SK-N-SH (cell line): ENCODE results near the gene GPR25. TPM values are rescaled to one million over a fixed set of nuclear protein-coding genes. Genes with fewer than 3 reads are reported as not detected.

Experiments used
- CTCF ChIA-PET: fragments of 300-600, 350-600 bp; formaldehyde crosslinking; extraction: SDS; loops from one replicate; lab custom pipeline; 2021; lab: Yijun Ruan, JAX
- POLR2A ChIA-PET: fragments of 350-600 bp; sonication (Branson Sonifier 250); formaldehyde crosslinking; extraction: SDS; loops from one replicate; lab custom pipeline; 2020; ENCODE audit warnings: antibody characterized with exemption, inconsistent platforms; lab: Yijun Ruan, JAX
- DNase-seq: peaks from one replicate; pipeline ENCODE4 v3.0.0; 2012
- H2AFZ ChIP-seq: fragments of 200-600 bp; sonication (generic); 2 replicates; pipeline ENCODE4 v1.8.1; 2016; ENCODE audit warnings: antibody characterized with exemption, mild to moderate bottlenecking, low read depth
- H3F3A ChIP-seq: fragments of 200-600 bp; sonication (generic); replicated peaks from 2 replicates; pipeline ENCODE3; 2016; ENCODE audit warnings: antibody characterized with exemption, mild to moderate bottlenecking; ENCODE audit not compliant: insufficient read depth
- H3K27ac ChIP-seq, 2 experiments: fragments of 200-500 bp in 1 of 2; fragments of 200-600 bp in 1 of 2; sonication (Bioruptor generic) in 1 of 2; sonication (generic), shearing (Covaris generic) in 1 of 2; 2 replicates each; pipeline versions ENCODE4 v1.5.1 to v1.6.1; 2014 to 2016; ENCODE audit warnings: low read depth in 2 of 2, inconsistent platforms in 1 of 2, low read length in 1 of 2, mild to moderate bottlenecking in 1 of 2, mixed read lengths in 1 of 2
- H3K27me3 ChIP-seq: fragments of 200-600 bp; sonication (generic), shearing (Covaris generic); 2 replicates; pipeline ENCODE4 v1.6.1; 2016; ENCODE audit warnings: mixed run types; ENCODE audit not compliant: insufficient read depth
- H3K36me3 ChIP-seq, 2 experiments: fragments of 200-500 bp in 1 of 2; fragments of 200-600 bp in 1 of 2; sonication (Bioruptor generic) in 1 of 2; sonication (generic) in 1 of 2; replicated peaks in 1 of 2; 2 replicates each; pipeline versions ENCODE3 to v1.5.1; 2014 to 2016; ENCODE audit warnings: low read length in 1 of 2, mild to moderate bottlenecking in 1 of 2; ENCODE audit not compliant: insufficient read depth in 2 of 2, control insufficient read depth in 1 of 2
- H3K4me1 ChIP-seq, 2 experiments: fragments of 200-500 bp in 1 of 2; fragments of 200-600 bp in 1 of 2; sonication (Bioruptor generic) in 1 of 2; sonication (generic), shearing (Covaris generic) in 1 of 2; 2 replicates each; pipeline versions ENCODE4 v1.5.1 to v1.6.1; 2014 to 2016; ENCODE audit warnings: low read depth in 1 of 2, low read length in 1 of 2, mixed run types in 1 of 2; ENCODE audit not compliant: insufficient read depth in 2 of 2, control insufficient read depth in 1 of 2
- H3K4me2 ChIP-seq: fragments of 200-600 bp; sonication (generic), shearing (Covaris generic); 2 replicates; pipeline ENCODE4 v1.6.1; 2017; ENCODE audit warnings: mixed run types
- H3K4me3 ChIP-seq, 2 experiments: fragments of 200-500 bp in 1 of 2; fragments of 200-600 bp in 1 of 2; sonication (Bioruptor generic) in 1 of 2; sonication (generic), shearing (Covaris generic) in 1 of 2; 2 replicates each; pipeline versions ENCODE4 v1.5.1 to v1.8.1; 2014 to 2016; ENCODE audit warnings: low read depth in 2 of 2, inconsistent platforms in 1 of 2, low read length in 1 of 2, mild to moderate bottlenecking in 1 of 2, mixed read lengths in 1 of 2, moderate library complexity in 1 of 2
- H3K79me2 ChIP-seq: fragments of 200-600 bp; sonication (generic); 2 replicates; pipeline ENCODE4 v1.8.1; 2017; ENCODE audit warnings: mild to moderate bottlenecking; ENCODE audit not compliant: insufficient read depth
- H3K9ac ChIP-seq: fragments of 200-600 bp; sonication (generic); 2 replicates; pipeline ENCODE4 v1.6.1; 2017; ENCODE audit warnings: mixed run types
- H3K9me2 ChIP-seq: fragments of 200-600 bp; sonication (generic); 2 replicates; pipeline ENCODE4 v1.6.1; 2017; ENCODE audit warnings: mixed run types
- H3K9me3 ChIP-seq: fragments of 200-600 bp; sonication (generic); 2 replicates; pipeline ENCODE4 v1.6.1; 2017; ENCODE audit warnings: mixed run types, mild to moderate bottlenecking, moderate library complexity
- H4K20me1 ChIP-seq: fragments of 200-600 bp; sonication (generic); 2 replicates; pipeline ENCODE4 v1.6.1; 2017; ENCODE audit warnings: mild to moderate bottlenecking, mixed run types; ENCODE audit not compliant: insufficient read depth
- ELF1 ChIP-seq: IDR thresholded peaks from 2 replicates; pipeline ENCODE4 v1.4.0; 2012
- EZH2phosphoT487 ChIP-seq: fragments of 200-600 bp; sonication (generic); IDR thresholded peaks from 2 replicates; pipeline ENCODE4 v1.6.1; 2017; ENCODE audit warnings: low read depth, mixed run types, mild to moderate bottlenecking, antibody characterized with exemption, moderate library complexity, borderline replicate concordance
- FOSL2 ChIP-seq: IDR thresholded peaks from 2 replicates; pipeline ENCODE4 v1.4.0; 2012; ENCODE audit warnings: low read depth, mild to moderate bottlenecking, moderate library complexity, borderline replicate concordance
- GABPA ChIP-seq: IDR thresholded peaks from 2 replicates; pipeline ENCODE4 v1.4.0; 2012; ENCODE audit warnings: low read depth, mild to moderate bottlenecking
- MXI1 ChIP-seq: IDR thresholded peaks from 2 replicates; pipeline ENCODE4 v1.6.1; 2012; ENCODE audit warnings: mild to moderate bottlenecking, low read depth, low read length, improper control_type of control experiment
- POLR2AphosphoS5 ChIP-seq: IDR thresholded peaks from 2 replicates; pipeline ENCODE4 v1.6.1; 2012; ENCODE audit warnings: low read depth, low read length
- RFX5 ChIP-seq: IDR thresholded peaks from 2 replicates; pipeline ENCODE4 v1.6.1; 2012; ENCODE audit warnings: mild to moderate bottlenecking, improper control_type of control experiment, low read length
- SIN3A ChIP-seq: IDR thresholded peaks from 2 replicates; pipeline ENCODE4 v1.6.1; 2012; ENCODE audit warnings: low read depth, mild to moderate bottlenecking, low read length, moderate library complexity, borderline replicate concordance
- TAF1 ChIP-seq: IDR thresholded peaks from 2 replicates; pipeline ENCODE4 v1.6.1; 2012; ENCODE audit warnings: low read depth, mild to moderate bottlenecking, low read length, moderate library complexity, borderline replicate concordance
- TEAD4 ChIP-seq: IDR thresholded peaks from 2 replicates; pipeline ENCODE4 v1.4.0; 2012; ENCODE audit warnings: mild to moderate bottlenecking, borderline replicate concordance; ENCODE audit not compliant: insufficient read depth
- WGBS: methylation state at CpG from one replicate; pipeline ENCODE4 v1.1.6; 2017; ENCODE audit warnings: low lambda C conversion rate; 5-methylcytosine and 5-hydroxymethylcytosine counted together
- polyA plus RNA-seq, 3 experiments: library from polyadenylated mRNA; depleted of rRNA; stranded (reverse); fragments of >200 nt; gene quantifications; 2 replicates each; pipeline ENCODE4 v1.2.3, GENCODE V29; 2012
- TF ChIP-seq, protein P1 (sequence below): IDR thresholded peaks from 2 replicates; pipeline ENCODE4 v1.6.1; 2012; ENCODE audit warnings: mild to moderate bottlenecking, low read depth, low read length, moderate library complexity
- TF ChIP-seq, protein P2 (sequence below): IDR thresholded peaks from 2 replicates; pipeline ENCODE4; 2012
- TF ChIP-seq, protein P3 (sequence below): IDR thresholded peaks from 2 replicates; pipeline ENCODE4 v1.4.0; 2012; ENCODE audit warnings: low read depth, borderline replicate concordance
- TF ChIP-seq, protein P4 (sequence below): fragments of 200-600 bp; sonication (generic); IDR thresholded peaks from 2 replicates; pipeline ENCODE4 v1.6.1; 2017; ENCODE audit warnings: antibody characterized with exemption, mild to moderate bottlenecking, moderate library complexity

GPR25 gene
- polyA plus RNA-seq, 1 of the 3 experiments (the other 2 are of a cell fraction), result not detected

DNA sequence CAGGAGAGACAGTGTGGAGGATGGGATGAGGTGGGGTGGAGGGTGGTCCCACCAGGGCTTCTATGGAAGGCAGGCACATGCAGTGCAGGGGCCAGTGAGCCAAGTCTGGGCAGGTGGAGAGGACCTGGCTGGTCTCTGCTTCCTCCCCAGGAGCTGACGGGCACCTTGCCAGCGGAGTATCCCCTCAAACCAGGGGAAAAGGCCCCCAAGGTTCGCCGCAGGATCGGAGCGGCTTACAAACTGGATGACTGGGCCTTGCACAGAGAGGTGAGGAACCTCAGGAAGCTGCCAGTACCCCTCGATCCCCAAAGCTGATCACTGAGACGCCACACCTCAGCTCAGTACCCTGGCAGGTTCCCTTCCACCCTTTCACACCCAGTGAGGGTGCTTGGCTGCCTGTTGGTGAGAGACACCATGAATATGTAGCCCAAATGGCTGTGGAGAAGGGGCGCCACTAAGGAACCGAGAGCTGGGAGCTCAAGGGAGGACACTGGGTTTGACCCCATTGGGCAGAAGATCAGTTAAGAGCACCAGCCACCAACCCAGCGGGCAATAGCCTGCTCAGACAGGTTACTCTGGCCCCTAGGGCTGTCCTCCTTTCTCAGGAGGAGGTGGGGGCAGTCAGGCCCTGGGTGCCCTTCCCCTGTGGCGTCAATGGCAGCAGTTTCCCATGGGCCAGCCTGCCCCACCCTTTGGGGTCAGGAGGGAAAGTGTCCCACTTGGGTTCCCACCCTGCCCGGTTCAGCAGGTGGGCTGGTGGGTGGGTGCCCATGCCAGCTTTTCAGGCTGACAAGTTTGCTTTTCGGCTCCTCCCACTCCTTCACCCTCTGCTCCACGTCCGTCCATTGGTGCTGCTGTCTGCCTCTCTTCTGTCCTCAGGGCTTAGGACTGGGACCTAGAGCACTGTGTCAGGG is 27.4 kb downstream of the GPR25 start:
- Histone ChIP-seq H3K36me3 (no peaks in the 10 kb centered on the region), H3K79me2 (no peaks in the 10 kb centered on the region), H3K9me3 (no peaks in the 10 kb centered on the region), H3K9me2 (no peaks in the 10 kb centered on the region), H3K4me2 (no peak overlapping the region), H3K27ac (no peak overlapping the region), H4K20me1 (no peaks in the 10 kb centered on the region), H3K4me3 (no peak overlapping the region), H3K27me3 (no peaks in the 10 kb centered on the region), H3K4me1 (no peaks in the 10 kb centered on the region; a peak in 1 of 4 replicates), H2AFZ (no peak overlapping the region), H3K9ac (no peak overlapping the region), H3F3A (no peaks in the 10 kb centered on the region)
- TF ChIP-seq FOSL2, result no peak
- TF ChIP-seq, protein P1, sequence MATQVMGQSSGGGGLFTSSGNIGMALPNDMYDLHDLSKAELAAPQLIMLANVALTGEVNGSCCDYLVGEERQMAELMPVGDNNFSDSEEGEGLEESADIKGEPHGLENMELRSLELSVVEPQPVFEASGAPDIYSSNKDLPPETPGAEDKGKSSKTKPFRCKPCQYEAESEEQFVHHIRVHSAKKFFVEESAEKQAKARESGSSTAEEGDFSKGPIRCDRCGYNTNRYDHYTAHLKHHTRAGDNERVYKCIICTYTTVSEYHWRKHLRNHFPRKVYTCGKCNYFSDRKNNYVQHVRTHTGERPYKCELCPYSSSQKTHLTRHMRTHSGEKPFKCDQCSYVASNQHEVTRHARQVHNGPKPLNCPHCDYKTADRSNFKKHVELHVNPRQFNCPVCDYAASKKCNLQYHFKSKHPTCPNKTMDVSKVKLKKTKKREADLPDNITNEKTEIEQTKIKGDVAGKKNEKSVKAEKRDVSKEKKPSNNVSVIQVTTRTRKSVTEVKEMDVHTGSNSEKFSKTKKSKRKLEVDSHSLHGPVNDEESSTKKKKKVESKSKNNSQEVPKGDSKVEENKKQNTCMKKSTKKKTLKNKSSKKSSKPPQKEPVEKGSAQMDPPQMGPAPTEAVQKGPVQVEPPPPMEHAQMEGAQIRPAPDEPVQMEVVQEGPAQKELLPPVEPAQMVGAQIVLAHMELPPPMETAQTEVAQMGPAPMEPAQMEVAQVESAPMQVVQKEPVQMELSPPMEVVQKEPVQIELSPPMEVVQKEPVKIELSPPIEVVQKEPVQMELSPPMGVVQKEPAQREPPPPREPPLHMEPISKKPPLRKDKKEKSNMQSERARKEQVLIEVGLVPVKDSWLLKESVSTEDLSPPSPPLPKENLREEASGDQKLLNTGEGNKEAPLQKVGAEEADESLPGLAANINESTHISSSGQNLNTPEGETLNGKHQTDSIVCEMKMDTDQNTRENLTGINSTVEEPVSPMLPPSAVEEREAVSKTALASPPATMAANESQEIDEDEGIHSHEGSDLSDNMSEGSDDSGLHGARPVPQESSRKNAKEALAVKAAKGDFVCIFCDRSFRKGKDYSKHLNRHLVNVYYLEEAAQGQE, result no peak
- TF ChIP-seq, protein P2, sequence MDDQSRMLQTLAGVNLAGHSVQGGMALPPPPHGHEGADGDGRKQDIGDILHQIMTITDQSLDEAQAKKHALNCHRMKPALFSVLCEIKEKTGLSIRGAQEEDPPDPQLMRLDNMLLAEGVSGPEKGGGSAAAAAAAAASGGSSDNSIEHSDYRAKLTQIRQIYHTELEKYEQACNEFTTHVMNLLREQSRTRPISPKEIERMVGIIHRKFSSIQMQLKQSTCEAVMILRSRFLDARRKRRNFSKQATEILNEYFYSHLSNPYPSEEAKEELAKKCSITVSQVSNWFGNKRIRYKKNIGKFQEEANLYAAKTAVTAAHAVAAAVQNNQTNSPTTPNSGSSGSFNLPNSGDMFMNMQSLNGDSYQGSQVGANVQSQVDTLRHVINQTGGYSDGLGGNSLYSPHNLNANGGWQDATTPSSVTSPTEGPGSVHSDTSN, result no peak
- no peak for TF ChIP-seq TAF1
- TF ChIP-seq TEAD4, result no peak
- no peak for TF ChIP-seq SIN3A
- TF ChIP-seq EZH2phosphoT487, result no peak
- TF ChIP-seq POLR2AphosphoS5, result no peak
- no peak for TF ChIP-seq ELF1
- no peak for TF ChIP-seq MXI1
- TF ChIP-seq, protein P3, sequence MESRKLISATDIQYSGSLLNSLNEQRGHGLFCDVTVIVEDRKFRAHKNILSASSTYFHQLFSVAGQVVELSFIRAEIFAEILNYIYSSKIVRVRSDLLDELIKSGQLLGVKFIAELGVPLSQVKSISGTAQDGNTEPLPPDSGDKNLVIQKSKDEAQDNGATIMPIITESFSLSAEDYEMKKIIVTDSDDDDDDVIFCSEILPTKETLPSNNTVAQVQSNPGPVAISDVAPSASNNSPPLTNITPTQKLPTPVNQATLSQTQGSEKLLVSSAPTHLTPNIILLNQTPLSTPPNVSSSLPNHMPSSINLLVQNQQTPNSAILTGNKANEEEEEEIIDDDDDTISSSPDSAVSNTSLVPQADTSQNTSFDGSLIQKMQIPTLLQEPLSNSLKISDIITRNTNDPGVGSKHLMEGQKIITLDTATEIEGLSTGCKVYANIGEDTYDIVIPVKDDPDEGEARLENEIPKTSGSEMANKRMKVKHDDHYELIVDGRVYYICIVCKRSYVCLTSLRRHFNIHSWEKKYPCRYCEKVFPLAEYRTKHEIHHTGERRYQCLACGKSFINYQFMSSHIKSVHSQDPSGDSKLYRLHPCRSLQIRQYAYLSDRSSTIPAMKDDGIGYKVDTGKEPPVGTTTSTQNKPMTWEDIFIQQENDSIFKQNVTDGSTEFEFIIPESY, result no peak
- TF ChIP-seq RFX5, result no peak
- TF ChIP-seq, protein P4, sequence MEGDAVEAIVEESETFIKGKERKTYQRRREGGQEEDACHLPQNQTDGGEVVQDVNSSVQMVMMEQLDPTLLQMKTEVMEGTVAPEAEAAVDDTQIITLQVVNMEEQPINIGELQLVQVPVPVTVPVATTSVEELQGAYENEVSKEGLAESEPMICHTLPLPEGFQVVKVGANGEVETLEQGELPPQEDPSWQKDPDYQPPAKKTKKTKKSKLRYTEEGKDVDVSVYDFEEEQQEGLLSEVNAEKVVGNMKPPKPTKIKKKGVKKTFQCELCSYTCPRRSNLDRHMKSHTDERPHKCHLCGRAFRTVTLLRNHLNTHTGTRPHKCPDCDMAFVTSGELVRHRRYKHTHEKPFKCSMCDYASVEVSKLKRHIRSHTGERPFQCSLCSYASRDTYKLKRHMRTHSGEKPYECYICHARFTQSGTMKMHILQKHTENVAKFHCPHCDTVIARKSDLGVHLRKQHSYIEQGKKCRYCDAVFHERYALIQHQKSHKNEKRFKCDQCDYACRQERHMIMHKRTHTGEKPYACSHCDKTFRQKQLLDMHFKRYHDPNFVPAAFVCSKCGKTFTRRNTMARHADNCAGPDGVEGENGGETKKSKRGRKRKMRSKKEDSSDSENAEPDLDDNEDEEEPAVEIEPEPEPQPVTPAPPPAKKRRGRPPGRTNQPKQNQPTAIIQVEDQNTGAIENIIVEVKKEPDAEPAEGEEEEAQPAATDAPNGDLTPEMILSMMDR, result no peak
- no peak for TF ChIP-seq GABPA
- ChIA-PET CTCF (interaction anchor here (1.6 to 2.0 kb wide), 2 partner anchors 9 to 72 kb away, joined by 8 read pairs; no protein-coding TSS in a partner anchor), POLR2A (no interaction called here)
- no peak for DNase-seq
- WGBS, result 84% methylated on average over 13 of the region's 16 CpGs
